Hepatocyte (in vitro differentiated cells): ENCODE results near the gene IMMP2L. TPM values are rescaled to one million over a fixed set of nuclear protein-coding genes. Genes with fewer than 3 reads are reported as not detected.

Experiments used
- DNase-seq: peaks from one replicate; pipeline ENCODE4 v3.0.0-alpha.2; 2016; ENCODE audit warnings: low spot score
- H2AFZ ChIP-seq: fragments of 200-600 bp; sonication (generic); 2 replicates; pipeline ENCODE4 v1.6.0; 2016; ENCODE audit warnings: antibody characterized with exemption, mild to moderate bottlenecking
- H3K27ac ChIP-seq: fragments of 200-600 bp; sonication (generic); 2 replicates; pipeline ENCODE4 v1.5.1; 2016; ENCODE audit warnings: mild to moderate bottlenecking
- H3K27me3 ChIP-seq: fragments of 200-600 bp; sonication (generic); 2 replicates; pipeline ENCODE4 v1.6.1; 2016
- H3K36me3 ChIP-seq: fragments of 200-600 bp; sonication (generic); replicated peaks from 2 replicates; pipeline ENCODE4 v1.5.1; 2016; ENCODE audit warnings: low read depth; ENCODE audit not compliant: insufficient read depth
- H3K4me1 ChIP-seq: fragments of 200-600 bp; sonication (generic); 2 replicates; pipeline ENCODE4 v1.5.1; 2016; ENCODE audit warnings: mild to moderate bottlenecking, moderate library complexity; ENCODE audit not compliant: insufficient read depth
- H3K4me2 ChIP-seq: fragments of 200-600 bp; sonication (generic); 2 replicates; pipeline ENCODE4 v1.6.0; 2016
- H3K4me3 ChIP-seq: fragments of 200-600 bp; sonication (generic); 2 replicates; pipeline ENCODE4 v1.5.1; 2016; ENCODE audit warnings: mild to moderate bottlenecking
- H3K79me2 ChIP-seq: fragments of 200-600 bp; sonication (generic); 2 replicates; pipeline ENCODE4 v1.6.0; 2017; ENCODE audit warnings: mild to moderate bottlenecking
- H3K9me2 ChIP-seq: fragments of 200-600 bp; sonication (generic); replicated peaks from 2 replicates; pipeline ENCODE4 v1.6.0; 2017; ENCODE audit warnings: mild to moderate bottlenecking; ENCODE audit not compliant: insufficient read depth
- H3K9me3 ChIP-seq: fragments of 200-600 bp; sonication (generic); 2 replicates; pipeline ENCODE4 v1.5.1; 2016; ENCODE audit warnings: low read depth, mild to moderate bottlenecking
- H4K20me1 ChIP-seq: fragments of 200-600 bp; sonication (generic); 2 replicates; pipeline ENCODE4 v1.6.0; 2016; ENCODE audit warnings: mild to moderate bottlenecking; ENCODE audit not compliant: insufficient read depth, poor library complexity, severe bottlenecking
- EZH2 ChIP-seq: fragments of 200-600 bp; sonication (generic); IDR thresholded peaks from 2 replicates; pipeline ENCODE4 v1.6.1; 2016; ENCODE audit warnings: antibody characterized with exemption, mild to moderate bottlenecking, borderline replicate concordance
- EZH2phosphoT487 ChIP-seq: fragments of 200-600 bp; sonication (generic); IDR thresholded peaks from one replicate; pipeline ENCODE4 v1.6.1; 2018; ENCODE audit warnings: antibody characterized with exemption, mild to moderate bottlenecking, low read depth, moderate library complexity; ENCODE audit not compliant: unreplicated experiment, severe bottlenecking
- WGBS: methylation state at CpG from one replicate; pipeline ENCODE4 v1.1.6; 2016; ENCODE audit warnings: low lambda C conversion rate; ENCODE audit errors: missing lambda C conversion rate; 5-methylcytosine and 5-hydroxymethylcytosine counted together
- polyA plus RNA-seq: library from polyadenylated mRNA; unstranded; fragments of >200 nt; fragmentation: Nextera tagmentation; extraction: Ambion mirVana; gene quantifications from 2 replicates; pipeline ENCODE4 v1.2.1, GENCODE V29; 2016
- total RNA-seq: library from RNA; depleted of rRNA; stranded (reverse); fragments of >200 nt; gene quantifications from 2 replicates; pipeline ENCODE4 v1.2.3, GENCODE V29; 2014
- TF ChIP-seq, protein P1 (sequence below): fragments of 200-600 bp; sonication (generic); IDR thresholded peaks from 2 replicates; pipeline ENCODE4 v1.5.1; 2016; ENCODE audit warnings: antibody characterized with exemption, mild to moderate bottlenecking; ENCODE audit not compliant: poor library complexity

IMMP2L gene
- total and polyA plus RNA-seq, 2 experiments from 2014 or later, result 13.3 to 17.6 TPM

DNA sequence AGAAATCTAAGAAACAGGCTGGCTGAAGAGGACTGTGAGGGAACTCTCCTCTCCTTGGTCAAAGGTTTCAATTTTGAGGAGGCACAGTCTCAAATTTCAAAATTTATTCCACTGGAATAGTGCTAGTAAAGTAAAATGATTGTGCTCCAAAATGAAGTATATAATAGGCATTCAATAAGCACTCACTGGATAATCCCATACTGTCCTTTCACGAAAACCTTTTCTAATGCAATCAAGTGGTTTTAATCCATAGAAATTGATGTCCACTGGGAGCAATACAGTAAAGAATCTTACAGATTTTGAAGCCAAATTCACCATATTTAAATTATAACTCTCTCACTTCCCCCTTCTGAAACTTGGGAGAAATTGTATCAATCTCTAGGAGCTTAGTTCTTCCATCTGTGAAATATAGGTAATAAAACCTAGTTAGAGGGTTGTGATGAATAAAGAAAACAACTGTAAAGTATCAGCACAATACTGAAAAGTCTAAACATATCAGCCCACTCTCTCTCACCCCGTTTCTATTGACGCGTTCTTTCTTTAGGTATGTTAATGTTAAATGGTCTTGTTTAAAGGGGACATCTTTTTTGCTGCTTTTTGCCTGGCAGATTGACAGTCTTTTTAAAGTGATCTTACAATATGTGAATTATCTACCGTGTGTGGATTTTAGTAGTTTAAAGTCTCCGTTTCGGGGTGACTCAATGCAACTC, 512.2 kb downstream of the IMMP2L start:
- H2AFZ ChIP-seq, result no peak overlapping the region
- WGBS, result 76% methylated on average over 7 of the region's 7 CpGs
- no peak overlapping the region for H3K4me3 ChIP-seq
- DNase-seq, result no peak
- no peaks in the 10 kb centered on the region for H3K79me2 ChIP-seq
- H4K20me1 ChIP-seq, result no peaks in the 10 kb centered on the region
- no peaks in the 10 kb centered on the region for H3K4me1 ChIP-seq
- TF ChIP-seq EZH2, result no peak
- TF ChIP-seq EZH2phosphoT487, result no peak
- TF ChIP-seq, protein P1, sequence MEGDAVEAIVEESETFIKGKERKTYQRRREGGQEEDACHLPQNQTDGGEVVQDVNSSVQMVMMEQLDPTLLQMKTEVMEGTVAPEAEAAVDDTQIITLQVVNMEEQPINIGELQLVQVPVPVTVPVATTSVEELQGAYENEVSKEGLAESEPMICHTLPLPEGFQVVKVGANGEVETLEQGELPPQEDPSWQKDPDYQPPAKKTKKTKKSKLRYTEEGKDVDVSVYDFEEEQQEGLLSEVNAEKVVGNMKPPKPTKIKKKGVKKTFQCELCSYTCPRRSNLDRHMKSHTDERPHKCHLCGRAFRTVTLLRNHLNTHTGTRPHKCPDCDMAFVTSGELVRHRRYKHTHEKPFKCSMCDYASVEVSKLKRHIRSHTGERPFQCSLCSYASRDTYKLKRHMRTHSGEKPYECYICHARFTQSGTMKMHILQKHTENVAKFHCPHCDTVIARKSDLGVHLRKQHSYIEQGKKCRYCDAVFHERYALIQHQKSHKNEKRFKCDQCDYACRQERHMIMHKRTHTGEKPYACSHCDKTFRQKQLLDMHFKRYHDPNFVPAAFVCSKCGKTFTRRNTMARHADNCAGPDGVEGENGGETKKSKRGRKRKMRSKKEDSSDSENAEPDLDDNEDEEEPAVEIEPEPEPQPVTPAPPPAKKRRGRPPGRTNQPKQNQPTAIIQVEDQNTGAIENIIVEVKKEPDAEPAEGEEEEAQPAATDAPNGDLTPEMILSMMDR, result no peak
- H3K27me3 ChIP-seq, result no peaks in the 10 kb centered on the region
- no peak overlapping the region for H3K27ac ChIP-seq
- H3K36me3 ChIP-seq, result no peaks in the 10 kb centered on the region
- H3K9me2 ChIP-seq, result no peaks in the 10 kb centered on the region
- H3K9me3 ChIP-seq, result no peaks in the 10 kb centered on the region
- H3K4me2 ChIP-seq, result no peak overlapping the region

DNA sequence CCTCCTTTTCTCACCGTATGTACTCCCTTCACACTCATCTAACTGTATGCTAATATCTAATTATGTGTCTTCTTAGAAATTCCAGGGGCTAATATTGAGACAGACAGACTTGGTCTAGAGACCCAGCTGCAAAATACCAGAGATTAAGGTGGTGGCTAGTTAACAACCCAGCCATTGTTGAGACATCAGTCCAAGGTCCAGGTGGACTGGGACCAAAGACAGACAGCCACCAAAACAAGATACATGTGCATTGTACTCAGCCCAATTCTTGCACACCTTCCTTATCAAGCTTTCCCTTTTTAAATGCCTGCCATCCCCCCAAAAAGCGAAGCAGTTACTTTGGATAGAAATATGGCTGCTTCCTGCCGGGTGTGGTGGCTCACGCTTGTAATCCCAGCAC, 514.7 kb downstream of the IMMP2L start:
- DNase-seq, result no peak
- Histone ChIP-seq H3K4me2 (no peak overlapping the region), H3K4me3 (no peak overlapping the region), H3K27ac (no peak overlapping the region), H4K20me1 (no peaks in the 10 kb centered on the region), H3K79me2 (no peaks in the 10 kb centered on the region), H2AFZ (no peak overlapping the region), H3K36me3 (no peaks in the 10 kb centered on the region), H3K9me2 (no peaks in the 10 kb centered on the region), H3K9me3 (no peaks in the 10 kb centered on the region), H3K27me3 (no peaks in the 10 kb centered on the region), H3K4me1 (no peaks in the 10 kb centered on the region)
- 93% methylated on average over 4 of the region's 4 CpGs for WGBS
- TF ChIP-seq, protein P1, result no peak
- no peak for TF ChIP-seq EZH2

DNA sequence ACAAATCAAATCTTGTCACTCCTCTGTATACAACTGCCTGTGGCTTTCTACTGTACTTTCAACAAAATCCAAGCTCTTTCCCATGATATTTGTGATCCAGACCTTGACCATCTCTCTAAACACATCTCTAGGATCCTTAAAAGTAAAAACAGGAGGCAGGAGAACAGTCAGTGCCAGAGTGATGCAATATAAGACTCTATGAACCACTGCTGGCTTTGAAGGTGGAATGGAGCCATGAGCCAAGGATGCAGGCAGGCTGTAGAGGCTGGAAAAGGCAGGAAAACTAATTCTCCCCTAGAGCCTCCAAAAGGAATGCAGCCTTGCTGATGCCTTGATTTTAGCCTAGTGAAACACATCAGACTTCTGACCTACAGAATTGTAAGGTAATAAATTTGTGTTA, 516.8 kb downstream of the IMMP2L start:
- Histone ChIP-seq H3K4me1 (no peaks in the 10 kb centered on the region), H2AFZ (no peak overlapping the region), H3K27ac (no peak overlapping the region), H3K4me2 (no peak overlapping the region), H3K27me3 (no peaks in the 10 kb centered on the region), H3K9me3 (no peaks in the 10 kb centered on the region), H3K36me3 (no peaks in the 10 kb centered on the region), H3K9me2 (no peaks in the 10 kb centered on the region), H3K79me2 (no peaks in the 10 kb centered on the region), H4K20me1 (no peaks in the 10 kb centered on the region), H3K4me3 (no peak overlapping the region)
- no peak for DNase-seq
- TF ChIP-seq EZH2phosphoT487 (no peak), EZH2 (no peak)
- TF ChIP-seq, protein P1, result no peak

DNA sequence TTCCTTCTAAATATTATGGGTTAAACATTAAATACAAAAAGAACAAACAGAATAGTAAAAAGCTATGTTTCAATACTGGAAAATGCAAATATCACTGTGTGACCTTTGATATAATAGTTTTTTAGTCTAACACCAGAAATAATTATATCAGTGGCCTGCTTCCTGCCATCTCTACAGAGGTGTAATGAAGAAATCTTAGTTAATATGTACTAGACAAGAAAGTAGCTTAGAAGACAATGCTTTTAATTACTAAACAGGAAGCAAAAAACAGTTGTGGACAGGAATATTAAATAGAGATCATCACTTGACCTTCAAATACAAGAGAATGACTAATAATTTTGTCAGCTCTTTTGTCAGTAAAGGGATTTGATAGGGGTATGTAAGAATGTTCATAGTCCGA, 518.7 kb downstream of the IMMP2L start:
- Histone ChIP-seq H2AFZ (no peak overlapping the region), H3K4me3 (no peak overlapping the region), H3K4me2 (no peak overlapping the region), H3K79me2 (no peaks in the 10 kb centered on the region), H3K9me3 (no peaks in the 10 kb centered on the region), H4K20me1 (no peaks in the 10 kb centered on the region), H3K9me2 (no peaks in the 10 kb centered on the region), H3K4me1 (no peaks in the 10 kb centered on the region), H3K27ac (no peak overlapping the region), H3K27me3 (no peaks in the 10 kb centered on the region), H3K36me3 (no peaks in the 10 kb centered on the region)
- no peak for DNase-seq
- 94% methylated on average over 1 of the region's 1 CpG for WGBS
- TF ChIP-seq EZH2 (no peak), EZH2phosphoT487 (no peak)
- TF ChIP-seq, protein P1, result no peak
